Cortex of kidney (tissue), 1 donor: Measurements from ENCODE around the gene BABAM2.

Experiments used
- DNase-seq: peaks from one replicate; lab custom pipeline; 2025; lab: John Stamatoyannopoulos, UW

The BABAM2 gene

GRCh38 chr2:28129955-28130695 is 239.6 kb downstream of the BABAM2 start:
- no peak for DNase-seq

DNA sequence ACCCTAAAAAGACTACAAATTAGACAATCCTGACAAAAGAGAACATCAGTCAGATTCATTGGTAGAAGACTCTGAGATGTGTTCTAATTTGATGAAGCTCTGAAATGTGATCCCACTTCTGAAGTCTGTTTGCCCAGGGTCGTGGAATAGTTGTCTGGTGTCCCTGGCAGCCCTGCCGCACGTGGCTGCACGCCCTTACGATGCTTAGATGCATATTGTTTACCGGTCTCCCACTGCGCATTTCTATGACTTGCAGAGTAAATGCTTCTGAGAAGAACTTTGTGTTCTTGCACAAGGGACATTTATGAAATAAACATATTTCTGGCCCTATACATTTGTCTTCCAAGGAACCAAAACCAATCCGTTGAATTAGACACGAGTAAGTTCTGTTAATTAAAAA is 243.2 kb downstream of the BABAM2 start:
- no peak for DNase-seq

DNA sequence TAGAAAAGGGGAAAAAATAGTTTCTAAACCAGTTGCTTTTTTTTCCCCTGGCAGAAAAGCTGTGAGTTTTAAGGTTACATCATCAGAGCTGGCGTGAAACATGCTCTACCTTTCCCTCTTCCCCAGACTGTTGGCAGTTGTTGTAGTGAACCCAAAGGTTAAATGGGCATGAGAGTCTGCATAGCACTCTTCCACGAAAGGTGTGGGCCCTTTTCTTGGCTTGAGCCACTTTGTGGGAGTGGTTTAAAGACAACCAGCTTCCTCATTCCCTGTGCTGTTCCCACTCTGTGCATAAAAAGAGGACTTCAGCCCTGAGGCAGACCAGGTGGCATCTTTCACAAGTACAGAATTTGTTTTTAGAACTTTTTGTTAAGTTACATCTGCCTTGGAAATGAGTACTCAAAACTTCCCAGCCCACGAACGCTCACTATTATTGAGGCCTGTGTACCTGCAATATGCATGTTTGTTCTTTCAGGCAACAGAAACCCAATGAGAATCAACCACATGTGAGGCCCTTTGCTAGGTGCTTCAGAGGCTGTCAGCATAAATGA is 243.8 kb downstream of the BABAM2 start:
- no peak for DNase-seq

GRCh38 chr2:28134857-28135256 is 244.3 kb downstream of the BABAM2 start:
- DNase-seq, result no peak

- DNase-seq, result no peak
Observed at GRCh38 chr2:28135324-28135723, 244.8 kb downstream of the BABAM2 start.

DNA sequence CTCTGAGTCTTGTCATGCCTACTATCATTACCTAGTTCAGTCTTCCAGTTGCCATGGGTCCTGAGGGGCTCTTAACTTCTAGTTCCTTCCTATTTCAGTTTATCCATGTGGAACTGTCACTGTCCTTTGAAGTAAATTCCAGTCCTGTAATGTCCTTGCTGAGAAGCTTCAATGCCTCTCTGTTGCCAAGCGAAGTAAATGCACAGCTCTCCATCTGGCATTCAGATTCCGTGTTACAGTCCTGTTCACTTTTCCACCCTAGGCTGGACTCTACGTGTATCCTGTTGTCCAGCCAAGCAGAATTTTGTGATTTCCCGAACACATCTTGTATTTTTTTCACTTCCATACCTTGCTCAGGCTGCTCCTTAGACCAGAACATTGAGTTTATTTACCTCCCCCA is 245.3 kb downstream of the BABAM2 start:
- DNase-seq, result no peak

GRCh38 chr2:28136556-28136955 is 246.0 kb downstream of the BABAM2 start:
- DNase-seq, result no peak

DNA sequence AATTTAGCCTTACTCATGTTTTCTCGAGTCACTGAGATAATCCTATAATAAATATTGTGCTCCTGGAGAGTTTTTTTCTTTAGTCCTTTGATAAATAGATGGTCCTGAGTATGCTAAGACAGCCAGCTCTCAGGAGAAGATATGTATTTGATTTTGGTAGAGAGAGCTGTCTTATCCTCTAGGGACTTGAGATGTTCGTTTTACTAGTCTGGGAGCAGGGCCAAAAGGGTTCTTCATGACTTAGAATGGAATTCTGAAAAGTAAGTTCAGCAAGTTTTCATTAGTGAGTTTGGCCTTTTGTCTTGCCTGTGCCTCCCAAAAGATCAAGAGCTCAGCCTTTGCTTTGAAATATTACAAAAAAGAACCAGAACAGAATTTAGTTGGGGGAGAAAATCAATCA is 246.7 kb downstream of the BABAM2 start:
- DNase-seq, result no peak

- DNase-seq, result no peak
Observed at GRCh38 chr2:28142386-28142785, 251.9 kb downstream of the BABAM2 start.

DNA sequence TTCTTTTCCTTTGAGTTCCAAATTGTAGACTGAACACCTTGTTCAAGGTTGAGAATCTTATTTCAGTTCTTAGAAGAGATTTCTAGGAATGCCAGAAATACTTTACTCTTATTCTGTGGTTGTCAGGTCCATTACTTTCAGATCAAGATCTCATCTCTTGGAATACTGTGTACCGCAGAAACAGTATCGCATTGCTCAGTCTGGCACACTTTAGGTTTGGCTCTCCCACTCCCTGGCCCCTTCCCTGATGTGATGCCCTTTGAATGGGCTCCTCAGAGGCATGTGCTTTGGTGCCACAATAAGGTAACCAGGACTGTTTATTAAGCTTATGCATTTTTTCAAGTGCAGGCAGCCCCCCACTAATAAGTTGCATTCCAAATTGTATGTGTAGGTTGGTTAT is 257.5 kb downstream of the BABAM2 start:
- DNase-seq, result no peak

DNA sequence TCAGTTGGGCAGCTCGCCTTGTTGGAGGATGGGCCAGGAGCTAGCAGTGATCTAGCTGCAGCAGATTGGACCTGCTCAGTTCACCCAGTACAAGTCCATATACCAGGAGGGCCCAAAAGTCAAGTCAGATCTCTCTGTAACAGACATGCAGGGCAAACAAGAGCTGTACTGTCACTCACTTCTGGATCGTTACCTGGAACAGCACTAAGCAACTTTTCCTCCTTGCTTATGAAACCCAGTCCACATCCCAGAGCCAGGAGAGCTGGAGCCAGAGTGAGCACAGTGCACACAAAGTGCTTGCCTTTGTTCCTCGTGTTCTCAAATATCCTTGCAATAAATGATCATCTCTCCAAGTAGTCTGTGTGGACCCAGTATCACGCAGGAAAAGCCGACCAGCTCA is 258.0 kb downstream of the BABAM2 start:
- no peak for DNase-seq

- no peak for DNase-seq
Observed at GRCh38 chr2:28150236-28150915, 259.8 kb downstream of the BABAM2 start.

DNA sequence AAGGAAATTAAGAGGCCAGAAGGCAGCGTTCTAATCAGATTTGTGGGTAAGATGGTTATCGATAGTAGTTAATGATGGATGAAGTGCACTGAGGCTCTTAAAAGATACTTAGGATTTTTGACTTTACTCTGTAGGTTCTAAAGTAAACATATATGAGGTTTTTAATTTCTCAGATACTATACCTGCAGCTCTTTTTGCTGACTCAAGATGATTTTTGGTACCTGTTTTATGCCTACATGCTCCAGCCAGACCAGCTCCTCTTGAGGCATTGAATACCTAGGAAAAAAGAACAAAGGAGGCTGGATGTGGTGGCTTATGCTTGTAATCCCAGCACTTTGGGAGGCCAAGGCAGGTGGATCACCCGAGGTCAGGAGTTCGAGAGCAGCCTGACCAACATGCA is 260.5 kb downstream of the BABAM2 start:
- no peak for DNase-seq

- no peak for DNase-seq
Observed at GRCh38 chr2:28152585-28153280, 262.2 kb downstream of the BABAM2 start.

DNA sequence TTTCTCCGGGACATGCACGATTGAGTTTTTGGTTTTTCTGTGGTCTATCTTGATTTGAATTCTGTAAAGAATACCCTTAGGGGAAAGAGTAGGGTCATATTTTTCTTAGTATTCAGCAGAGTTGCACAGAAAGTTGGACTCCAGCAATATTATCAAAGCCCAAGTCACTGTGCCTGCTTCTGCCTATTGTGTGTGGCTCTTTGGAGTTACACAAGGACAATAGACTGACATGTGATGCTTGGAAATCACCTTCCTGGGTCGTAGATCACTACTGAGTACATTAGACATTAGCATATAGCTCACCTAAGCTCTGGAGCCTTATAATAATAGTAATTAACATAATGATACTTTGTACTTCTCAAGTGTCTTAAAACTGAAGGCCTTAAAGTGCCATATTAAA is 263.3 kb downstream of the BABAM2 start:
- no peak for DNase-seq

DNA sequence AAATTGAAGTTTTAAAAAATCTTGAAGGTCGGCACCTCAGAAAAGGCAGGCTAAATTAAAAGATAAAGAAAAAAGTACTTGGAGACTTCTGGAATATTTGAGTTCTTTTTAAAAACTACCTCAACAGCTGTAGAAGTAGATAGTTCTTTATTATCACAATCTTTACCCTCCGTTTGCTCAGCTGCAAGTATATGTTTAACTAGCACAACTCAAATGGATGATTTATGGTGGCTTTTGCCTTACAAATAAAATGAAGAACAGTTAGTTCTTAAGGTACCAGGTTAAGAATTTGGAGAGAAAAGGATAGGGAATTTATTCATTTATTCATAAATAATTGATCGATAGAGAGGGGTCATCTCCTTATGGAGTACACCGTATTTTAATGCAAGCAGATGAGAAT is 264.6 kb downstream of the BABAM2 start:
- no peak for DNase-seq

GRCh38 chr2:28155627-28156026 is 265.1 kb downstream of the BABAM2 start:
- no peak for DNase-seq

DNA sequence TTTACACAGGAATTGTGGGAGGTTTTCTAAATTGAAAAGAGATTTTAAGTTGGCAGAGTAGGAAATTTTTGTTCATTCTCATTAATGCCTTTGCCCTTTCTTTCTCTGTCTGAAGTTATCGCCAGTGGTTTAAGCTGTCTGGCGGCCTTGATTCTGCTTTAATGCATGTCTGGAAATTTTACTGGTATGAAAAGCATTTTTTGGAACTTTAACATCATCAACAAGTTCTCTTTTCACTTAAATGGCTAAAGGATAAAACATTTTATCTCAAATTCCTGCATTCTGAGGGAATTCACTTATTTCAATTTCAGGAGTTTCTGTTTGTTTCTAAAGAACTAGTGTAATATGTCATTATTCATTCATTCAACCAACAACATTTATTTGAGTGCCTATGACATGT is 268.3 kb downstream of the BABAM2 start:
- DNase-seq, result no peak

- no peak for DNase-seq
Observed at GRCh38 chr2:28160986-28161425, 270.5 kb downstream of the BABAM2 start.

GRCh38 chr2:28161466-28161865 is 270.9 kb downstream of the BABAM2 start:
- no peak for DNase-seq

DNA sequence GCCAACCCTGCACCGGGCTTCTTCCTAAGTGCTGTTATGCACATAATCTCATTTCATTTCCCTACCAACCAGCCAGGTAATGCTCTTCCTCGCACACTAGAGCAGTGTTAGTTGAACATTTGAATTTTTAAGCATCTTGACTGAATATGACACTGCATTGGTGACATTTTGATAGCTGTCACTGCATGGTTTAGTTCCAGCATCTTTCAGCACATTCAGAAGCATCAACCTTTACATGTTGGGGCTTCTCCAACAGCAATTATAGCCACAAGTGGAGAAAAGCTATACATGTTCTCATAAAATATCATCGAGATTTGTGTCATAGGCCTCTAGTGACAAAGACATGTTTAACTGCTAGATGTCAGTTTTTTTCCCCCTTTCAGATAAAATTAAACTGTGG is 272.0 kb downstream of the BABAM2 start:
- DNase-seq, result no peak

GRCh38 chr2:28163028-28163427 is 272.5 kb downstream of the BABAM2 start:
- DNase-seq, result no peak
